ENCODE data around the gene AK9.

DNA sequence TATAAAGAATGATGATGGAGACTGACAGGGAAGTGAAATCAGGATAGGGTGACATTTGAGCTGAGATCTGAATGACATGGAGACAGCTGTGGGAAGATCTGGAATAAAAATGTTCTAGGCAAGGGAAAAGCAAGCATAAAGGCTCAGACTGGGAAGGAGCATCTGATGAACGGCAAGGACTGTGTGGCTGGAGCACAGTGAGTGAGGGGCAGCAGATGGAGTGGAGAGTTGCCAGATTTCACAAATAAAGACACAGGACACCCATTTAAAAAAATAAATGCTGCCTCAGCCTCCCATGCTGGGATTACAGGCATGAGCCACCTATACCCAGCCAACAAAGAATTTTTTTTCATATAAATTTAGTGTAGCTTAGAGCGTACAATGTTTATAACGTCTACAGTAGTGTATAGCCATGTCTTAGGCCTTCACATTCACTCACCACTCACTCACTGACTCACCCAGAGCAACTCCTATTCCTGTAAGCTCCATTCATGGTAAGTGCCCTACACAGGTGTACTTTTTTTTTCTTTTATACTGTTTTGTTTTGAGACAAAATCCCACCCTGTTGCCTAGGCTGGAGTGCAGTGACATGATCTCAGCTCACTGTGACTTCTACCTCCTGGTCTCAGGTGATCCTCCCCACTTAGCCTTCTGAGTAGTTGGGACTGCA is 205.6 kb downstream of the AK9 start:
- TF ChIP-seq, protein P1, sequence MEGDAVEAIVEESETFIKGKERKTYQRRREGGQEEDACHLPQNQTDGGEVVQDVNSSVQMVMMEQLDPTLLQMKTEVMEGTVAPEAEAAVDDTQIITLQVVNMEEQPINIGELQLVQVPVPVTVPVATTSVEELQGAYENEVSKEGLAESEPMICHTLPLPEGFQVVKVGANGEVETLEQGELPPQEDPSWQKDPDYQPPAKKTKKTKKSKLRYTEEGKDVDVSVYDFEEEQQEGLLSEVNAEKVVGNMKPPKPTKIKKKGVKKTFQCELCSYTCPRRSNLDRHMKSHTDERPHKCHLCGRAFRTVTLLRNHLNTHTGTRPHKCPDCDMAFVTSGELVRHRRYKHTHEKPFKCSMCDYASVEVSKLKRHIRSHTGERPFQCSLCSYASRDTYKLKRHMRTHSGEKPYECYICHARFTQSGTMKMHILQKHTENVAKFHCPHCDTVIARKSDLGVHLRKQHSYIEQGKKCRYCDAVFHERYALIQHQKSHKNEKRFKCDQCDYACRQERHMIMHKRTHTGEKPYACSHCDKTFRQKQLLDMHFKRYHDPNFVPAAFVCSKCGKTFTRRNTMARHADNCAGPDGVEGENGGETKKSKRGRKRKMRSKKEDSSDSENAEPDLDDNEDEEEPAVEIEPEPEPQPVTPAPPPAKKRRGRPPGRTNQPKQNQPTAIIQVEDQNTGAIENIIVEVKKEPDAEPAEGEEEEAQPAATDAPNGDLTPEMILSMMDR (conservative IDR thresholded peaks at IDR 0.05; ENCODE audit: low read length), result no peak
- TF ChIP-seq EZH2phosphoT487 (IDR thresholded peaks at IDR 0.05; ENCODE audit: borderline replicate concordance), result no peak
